ENCODE data around the gene HPD.

HPD gene

DNA sequence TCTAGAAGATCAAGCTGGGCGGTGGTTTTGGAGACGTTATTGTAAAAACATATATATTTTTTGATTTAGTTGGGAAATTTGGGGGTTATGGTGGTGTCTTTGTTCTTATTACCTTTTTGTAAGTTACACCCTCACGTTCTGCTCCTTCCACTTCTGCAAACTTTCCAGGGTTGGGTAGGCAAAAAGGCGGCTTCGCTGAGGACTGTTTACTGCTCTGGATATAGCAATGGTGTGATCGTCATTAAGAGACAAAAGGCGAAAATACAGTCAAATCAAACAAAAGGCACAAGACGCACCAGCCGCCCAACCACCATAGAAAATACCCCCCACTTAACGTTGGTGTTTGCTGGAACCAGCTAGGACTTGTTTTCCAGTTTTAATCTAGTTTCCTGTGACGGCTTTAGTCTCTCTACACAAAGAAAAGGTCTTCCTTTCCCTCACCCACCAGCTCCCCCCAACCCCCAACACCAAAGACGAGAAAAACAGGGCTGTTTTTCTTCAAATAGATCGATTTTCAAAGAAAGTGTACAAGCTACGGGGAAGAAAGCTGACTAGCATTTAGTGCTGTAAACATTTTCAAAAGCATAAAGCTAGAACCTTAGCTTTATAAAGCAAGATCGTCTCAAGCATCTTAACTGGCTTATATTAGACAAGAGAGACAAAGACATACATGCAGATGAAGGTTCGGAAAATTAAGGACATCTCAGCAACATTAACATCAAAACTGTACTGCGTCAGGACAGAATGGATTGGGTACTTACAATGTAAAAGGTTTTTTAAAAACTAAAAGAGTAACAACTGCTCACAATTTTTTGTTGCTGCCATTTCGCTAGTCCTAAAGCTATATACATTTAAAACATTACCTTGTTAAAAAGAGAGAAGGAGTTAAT, 56.8 kb downstream of the HPD start:
- Histone ChIP-seq H3K27me3 (ENCODE audit: control insufficient read depth, low read length) (no peaks in the 10 kb centered on the region; the same call in 1 of the 2 replicates), H3K4me2 (ENCODE audit: low read length) (peak overlapping the region; percentile 95), H4K20me1 (ENCODE audit: control insufficient read depth, insufficient read depth, low read depth, low read length) (peaks cover 10% of the 10 kb centered on the region), H3K27ac (ENCODE audit: low read depth, low read length) (peak overlapping the region; percentile 99), H3F3A (ENCODE audit: control insufficient read depth, insufficient read depth) (peaks cover 22% of the 10 kb centered on the region), H3K4me3 (ENCODE audit: low read length) (peak overlapping the region; percentile 86), H3K9me3 (ENCODE audit: control insufficient read depth, insufficient read depth, low read length) (no peaks in the 10 kb centered on the region), H3K4me1 (ENCODE audit: control insufficient read depth, low read length) (peaks cover 49% of the 10 kb centered on the region), H3K9me2 (replicated peaks; ENCODE audit: control insufficient read depth, low read length) (no peaks in the 10 kb centered on the region), H3K79me2 (ENCODE audit: control insufficient read depth, low read length) (peaks cover 74% of the 10 kb centered on the region), H3K36me3 (ENCODE audit: control insufficient read depth, low read length) (peaks cover 63% of the 10 kb centered on the region)
- no peak for TF ChIP-seq EZH2phosphoT487 (IDR thresholded peaks at IDR 0.05; ENCODE audit: borderline replicate concordance, low read length)
- TF ChIP-seq, protein P1, sequence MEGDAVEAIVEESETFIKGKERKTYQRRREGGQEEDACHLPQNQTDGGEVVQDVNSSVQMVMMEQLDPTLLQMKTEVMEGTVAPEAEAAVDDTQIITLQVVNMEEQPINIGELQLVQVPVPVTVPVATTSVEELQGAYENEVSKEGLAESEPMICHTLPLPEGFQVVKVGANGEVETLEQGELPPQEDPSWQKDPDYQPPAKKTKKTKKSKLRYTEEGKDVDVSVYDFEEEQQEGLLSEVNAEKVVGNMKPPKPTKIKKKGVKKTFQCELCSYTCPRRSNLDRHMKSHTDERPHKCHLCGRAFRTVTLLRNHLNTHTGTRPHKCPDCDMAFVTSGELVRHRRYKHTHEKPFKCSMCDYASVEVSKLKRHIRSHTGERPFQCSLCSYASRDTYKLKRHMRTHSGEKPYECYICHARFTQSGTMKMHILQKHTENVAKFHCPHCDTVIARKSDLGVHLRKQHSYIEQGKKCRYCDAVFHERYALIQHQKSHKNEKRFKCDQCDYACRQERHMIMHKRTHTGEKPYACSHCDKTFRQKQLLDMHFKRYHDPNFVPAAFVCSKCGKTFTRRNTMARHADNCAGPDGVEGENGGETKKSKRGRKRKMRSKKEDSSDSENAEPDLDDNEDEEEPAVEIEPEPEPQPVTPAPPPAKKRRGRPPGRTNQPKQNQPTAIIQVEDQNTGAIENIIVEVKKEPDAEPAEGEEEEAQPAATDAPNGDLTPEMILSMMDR (IDR thresholded peaks at IDR 0.05; ENCODE audit: low read depth, low read length, poor library complexity, severe bottlenecking) = no peak

GRCh38 chr12:121800694-121801594, 57.7 kb downstream of the HPD start:
- Histone ChIP-seq H4K20me1 (ENCODE audit: control insufficient read depth, insufficient read depth, low read depth, low read length) (peaks cover 1% of the 10 kb centered on the region; the same call in 1 of the 2 replicates), H3K79me2 (ENCODE audit: control insufficient read depth, low read length) (peaks cover 65% of the 10 kb centered on the region), H3K4me1 (ENCODE audit: control insufficient read depth, low read length) (peaks cover 40% of the 10 kb centered on the region), H3K9me3 (ENCODE audit: control insufficient read depth, insufficient read depth, low read length) (no peaks in the 10 kb centered on the region), H3F3A (ENCODE audit: control insufficient read depth, insufficient read depth) (peaks cover 22% of the 10 kb centered on the region), H3K27ac (ENCODE audit: low read depth, low read length) (peak overlapping the region; percentile 99), H3K9me2 (replicated peaks; ENCODE audit: control insufficient read depth, low read length) (no peaks in the 10 kb centered on the region), H3K27me3 (ENCODE audit: control insufficient read depth, low read length) (no peaks in the 10 kb centered on the region; the same call in 1 of the 2 replicates), H3K4me2 (ENCODE audit: low read length) (peak overlapping the region; percentile 95), H3K36me3 (ENCODE audit: control insufficient read depth, low read length) (peaks cover 57% of the 10 kb centered on the region), H3K4me3 (ENCODE audit: low read length) (peak overlapping the region; percentile 86)
- TF ChIP-seq, protein P1 (IDR thresholded peaks at IDR 0.05; ENCODE audit: low read depth, low read length, poor library complexity, severe bottlenecking) = no peak

- no peaks in the 10 kb centered on the region; the same call in 1 of the 2 replicates for H3K27me3 ChIP-seq (ENCODE audit: control insufficient read depth, low read length)
- peaks cover 57% of the 10 kb centered on the region for H3K79me2 ChIP-seq (ENCODE audit: control insufficient read depth, low read length)
- H3K4me2 ChIP-seq (ENCODE audit: low read length) = peak overlapping the region; percentile 94
- peak overlapping the region; percentile 86 for H3K4me3 ChIP-seq (ENCODE audit: low read length)
- peaks cover 51% of the 10 kb centered on the region for H3K36me3 ChIP-seq (ENCODE audit: control insufficient read depth, low read length)
- peaks cover 22% of the 10 kb centered on the region for H3F3A ChIP-seq (ENCODE audit: control insufficient read depth, insufficient read depth)
- no peaks in the 10 kb centered on the region for H3K9me2 ChIP-seq (replicated peaks; ENCODE audit: control insufficient read depth, low read length)
- no peak for TF ChIP-seq EZH2phosphoT487 (IDR thresholded peaks at IDR 0.05; ENCODE audit: borderline replicate concordance, low read length)
- TF ChIP-seq, protein P1 (IDR thresholded peaks at IDR 0.05; ENCODE audit: low read depth, low read length, poor library complexity, severe bottlenecking) = no peak
- no peaks in the 10 kb centered on the region for H4K20me1 ChIP-seq (ENCODE audit: control insufficient read depth, insufficient read depth, low read depth, low read length)
- H3K9me3 ChIP-seq (ENCODE audit: control insufficient read depth, insufficient read depth, low read length) = no peaks in the 10 kb centered on the region
- H3K27ac ChIP-seq (ENCODE audit: low read depth, low read length) = peak overlapping the region; percentile 99
- peaks cover 40% of the 10 kb centered on the region for H3K4me1 ChIP-seq (ENCODE audit: control insufficient read depth, low read length)
These were observed 58.6 kb downstream of the HPD start for GRCh38 chr12:121799842-121800693.

Data from DOHH2 (cell line).